AG09309 (cell line): ENCODE results near the gene VAC14.

Source experiments
- DNase-seq: peaks from one replicate; pipeline ENCODE4 v3.0.0-alpha.2; 2010; ENCODE audit warnings: low read depth
- H3K4me3 ChIP-seq: 2 replicates; pipeline ENCODE4 v1.5.1; 2011; ENCODE audit warnings: mild to moderate bottlenecking, low read depth, low read length, moderate library complexity; ENCODE audit not compliant: control insufficient read depth
- CTCF ChIP-seq: IDR thresholded peaks from 2 replicates; pipeline ENCODE4 v1.5.1; 2011; ENCODE audit warnings: mild to moderate bottlenecking, low read depth, low read length, inconsistent platforms; ENCODE audit not compliant: insufficient read depth, control insufficient read depth; ENCODE audit errors: missing control alignments

The VAC14 gene

DNA sequence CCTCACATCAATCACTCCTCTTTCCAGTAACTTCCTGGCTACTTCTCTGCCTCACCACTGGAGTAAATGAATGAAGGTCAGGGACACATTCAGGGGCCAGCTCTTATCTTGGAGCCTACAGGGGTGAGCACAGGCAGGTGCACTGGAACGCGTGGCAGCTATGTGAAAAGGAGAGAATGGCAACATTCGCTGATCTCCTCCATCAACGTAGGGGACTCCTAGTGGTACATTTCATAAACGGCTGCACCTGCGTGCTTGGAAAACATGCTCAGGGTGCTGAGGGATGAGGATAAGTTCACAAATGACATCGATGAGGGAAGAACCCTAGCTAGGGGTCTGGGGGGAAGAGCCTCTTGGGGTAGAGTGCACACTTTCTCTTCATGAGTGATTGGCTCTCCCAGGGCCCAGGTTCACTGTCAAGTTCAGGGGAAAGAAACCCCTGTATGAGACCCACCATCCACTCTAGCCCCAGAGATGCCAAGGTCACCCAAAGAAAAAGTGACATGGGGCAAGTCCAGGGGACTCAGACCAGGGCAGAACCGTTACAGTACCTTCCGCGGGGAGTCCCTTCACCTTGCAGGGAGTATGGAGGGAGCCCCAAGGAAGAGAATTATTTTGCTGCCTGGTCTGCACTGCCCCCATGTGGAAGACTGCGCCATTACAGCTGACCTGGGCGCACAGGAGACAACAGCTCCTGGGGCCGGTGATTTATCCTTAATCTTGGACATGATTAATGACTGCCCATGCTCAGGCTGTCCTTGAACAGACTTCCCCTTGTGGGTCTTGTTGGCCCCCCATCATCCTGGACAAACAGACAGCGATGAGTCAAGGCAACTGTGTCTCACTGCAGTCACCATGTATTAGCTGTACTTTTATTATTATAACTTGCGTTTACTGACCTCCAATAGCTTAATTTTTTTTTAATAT, 30.1 kb downstream of the VAC14 start:
- DNase-seq, result no peak

GRCh38 chr16:70770291-70770625, 30.7 kb downstream of the VAC14 start:
- TF ChIP-seq CTCF, result no peak
- H3K4me3 ChIP-seq, result no peak overlapping the region
- DNase-seq, result no peak

More for the DNA sequence above, 30.1 kb downstream of the VAC14 start:
- peak; percentile 97 for TF ChIP-seq CTCF
- H3K4me3 ChIP-seq, result no peak overlapping the region

GRCh38 chr16:70769761-70770160, 31.2 kb downstream of the VAC14 start:
- H3K4me3 ChIP-seq, result no peak overlapping the region
- no peak for TF ChIP-seq CTCF
- no peak for DNase-seq

- no peak overlapping the region for H3K4me3 ChIP-seq
- TF ChIP-seq CTCF, result no peak
- no peak for DNase-seq
Measured at GRCh38 chr16:70769131-70769530, 31.8 kb downstream of the VAC14 start.

- TF ChIP-seq CTCF, result no peak
- DNase-seq, result no peak
- no peak overlapping the region for H3K4me3 ChIP-seq
Measured at GRCh38 chr16:70768203-70768580, 32.8 kb downstream of the VAC14 start.

- no peak overlapping the region for H3K4me3 ChIP-seq
- TF ChIP-seq CTCF, result no peak
- no peak for DNase-seq
Measured at GRCh38 chr16:70767377-70768202, 33.4 kb downstream of the VAC14 start.
